Measurements from ENCODE around the gene RBM33.

RBM33 gene

GRCh38 chr7:155631155-155631554 lies 13.3 kb upstream of the RBM33 start:
- DNase-seq: no peak

- no peak for DNase-seq
Observed at GRCh38 chr7:155635817-155636216, 8.6 kb upstream of the RBM33 start.

GRCh38 chr7:155637155-155637554 lies 7.3 kb upstream of the RBM33 start:
- DNase-seq: no peak

- DNase-seq: no peak
Observed at GRCh38 chr7:155638366-155638765, 6.1 kb upstream of the RBM33 start.

- DNase-seq: no peak
Observed at GRCh38 chr7:155639958-155640520, 4.4 kb upstream of the RBM33 start.

- no peak for DNase-seq
Observed at GRCh38 chr7:155640629-155641028, 3.8 kb upstream of the RBM33 start.

- DNase-seq: no peak
Observed at GRCh38 chr7:155643804-155644177, 670 bp upstream of the RBM33 start.

- peak; percentile 25 to 26 for DNase-seq
Observed at GRCh38 chr7:155644971-155645509, 579 bp downstream of the RBM33 start.

GRCh38 chr7:155645662-155646061 lies 1.2 kb downstream of the RBM33 start:
- no peak for DNase-seq

- DNase-seq: no peak
Observed at GRCh38 chr7:155646669-155647068, 2.2 kb downstream of the RBM33 start.

- no peak for DNase-seq
Observed at GRCh38 chr7:155647302-155647701, 2.8 kb downstream of the RBM33 start.

GRCh38 chr7:155647734-155648133 lies 3.3 kb downstream of the RBM33 start:
- no peak for DNase-seq

GRCh38 chr7:155648752-155649339 lies 4.4 kb downstream of the RBM33 start:
- no peak for DNase-seq

GRCh38 chr7:155649588-155649987 lies 5.1 kb downstream of the RBM33 start:
- DNase-seq: no peak

GRCh38 chr7:155652156-155653114 lies 8.0 kb downstream of the RBM33 start:
- DNase-seq: no peak

GRCh38 chr7:155653803-155654202 lies 9.3 kb downstream of the RBM33 start:
- no peak for DNase-seq

- no peak for DNase-seq
Observed at GRCh38 chr7:155656891-155657290, 12.4 kb downstream of the RBM33 start.

- DNase-seq: no peak
Observed at GRCh38 chr7:155660059-155660757, 15.7 kb downstream of the RBM33 start.

GRCh38 chr7:155660758-155661093 lies 16.3 kb downstream of the RBM33 start:
- no peak for DNase-seq

- no peak for DNase-seq
Observed at GRCh38 chr7:155662343-155663043, 18.0 kb downstream of the RBM33 start.

- DNase-seq: no peak
Observed at GRCh38 chr7:155663937-155664336, 19.5 kb downstream of the RBM33 start.

All from stimulated activated CD4-positive, alpha-beta T cell treated with anti-CD3 and anti-CD28 coated beads, Interleukin-2, amount 100 ng/mL, for 48 hours (primary cell).